PC-3 (cell line): Measurements from ENCODE around the gene BPGM. TPM values are rescaled to one million over a fixed set of nuclear protein-coding genes. Genes with fewer than 3 reads are reported as not detected.

Experiments used
- ATAC-seq: fragments of 200-7000 bp; cut with Tn5 transposase; 2 replicates; pipeline ENCODE4 v1.9.1; 2020; ENCODE audit warnings: mild to moderate bottlenecking, moderate library complexity
- BruUV-seq: library from RNA; stranded (reverse); fragments of 400-500 nt; replicated peaks from 2 replicates; lab custom pipeline; 2021; lab: Mats Ljungman, UMichigan
- CTCF ChIA-PET: fragments of 300-600 bp; sonication (Branson Sonifier 250); formaldehyde crosslinking; loops from one replicate; lab custom pipeline; 2022; ENCODE audit warnings: antibody characterized with exemption; lab: Charles Lee
- POLR2A ChIA-PET: fragments of 300-600 bp; sonication (Branson Sonifier 250); formaldehyde crosslinking; loops from one replicate; lab custom pipeline; 2022; ENCODE audit warnings: antibody characterized with exemption; ENCODE audit not compliant: unreplicated experiment; lab: Charles Lee
- DNase-seq: peaks from one replicate; pipeline ENCODE4 v3.0.0-alpha.2; 2015
- H2AFZ ChIP-seq: fragments of 300-600 bp; sonication (generic); 2 replicates; pipeline ENCODE4 v1.6.0; 2016; ENCODE audit warnings: antibody characterized with exemption, low read length
- H3F3A ChIP-seq: fragments of 300-600 bp; sonication (generic); one replicate; pipeline ENCODE4 v1.6.0; 2017; ENCODE audit warnings: antibody characterized with exemption, low read length, control low read depth, mild to moderate bottlenecking; ENCODE audit not compliant: unreplicated experiment
- H3K27ac ChIP-seq: fragments of 300-600 bp; sonication (generic); 2 replicates; pipeline ENCODE4 v1.5.1; 2016; ENCODE audit warnings: mild to moderate bottlenecking, low read length
- H3K27me3 ChIP-seq: fragments of 300-600 bp; sonication (generic); 2 replicates; pipeline ENCODE4 v1.6.1; 2016; ENCODE audit warnings: low read length, mixed read lengths
- H3K36me3 ChIP-seq: fragments of 300-600 bp; sonication (generic); 2 replicates; pipeline ENCODE4 v1.6.1; 2016; ENCODE audit warnings: low read depth, mixed run types, low read length, mixed read lengths
- H3K4me1 ChIP-seq: fragments of 300-600 bp; sonication (generic); 2 replicates; pipeline ENCODE4 v1.5.1; 2016; ENCODE audit warnings: low read length; ENCODE audit not compliant: insufficient read depth
- H3K4me2 ChIP-seq: fragments of 300-600 bp; sonication (generic); 2 replicates; pipeline ENCODE4 v1.6.0; 2016; ENCODE audit warnings: low read length
- H3K4me3 ChIP-seq: fragments of 300-600 bp; sonication (generic); 2 replicates; pipeline ENCODE4 v1.5.1; 2016; ENCODE audit warnings: mild to moderate bottlenecking, low read length, mixed read lengths
- H3K79me2 ChIP-seq: fragments of 300-600 bp; sonication (generic); 2 replicates; pipeline ENCODE4 v1.6.1; 2017; ENCODE audit warnings: low read length, mixed read lengths
- H3K9ac ChIP-seq: fragments of 300-600 bp; sonication (generic); 2 replicates; pipeline ENCODE4 v1.6.0; 2016; ENCODE audit warnings: mild to moderate bottlenecking, low read length
- H3K9me2 ChIP-seq: fragments of 300-600 bp; sonication (generic); replicated peaks from 2 replicates; pipeline ENCODE4 v1.6.1; 2016; ENCODE audit warnings: mixed run types, low read length, mixed read lengths
- H3K9me3 ChIP-seq: fragments of 300-600 bp; sonication (generic); 2 replicates; pipeline ENCODE4 v1.6.1; 2016; ENCODE audit warnings: low read length, mixed read lengths
- H4K20me1 ChIP-seq: fragments of 300-600 bp; sonication (generic); 2 replicates; pipeline ENCODE4 v1.6.1; 2016; ENCODE audit warnings: low read length, mixed read lengths
- CTCF ChIP-seq: fragments of 300-600 bp; sonication (generic); conservative IDR thresholded peaks from 2 replicates; pipeline ENCODE4 v1.5.1; 2017; ENCODE audit warnings: antibody characterized with exemption, low read depth, mild to moderate bottlenecking, low read length
- EZH2 ChIP-seq: fragments of 300-600 bp; sonication (generic); IDR thresholded peaks from one replicate; pipeline ENCODE4 v1.6.1; 2017; ENCODE audit warnings: antibody characterized with exemption, mild to moderate bottlenecking, low read length; ENCODE audit not compliant: unreplicated experiment
- EZH2phosphoT487 ChIP-seq: fragments of 300-600 bp; sonication (generic); IDR thresholded peaks from 2 replicates; pipeline ENCODE4 v1.6.1; 2018; ENCODE audit warnings: mild to moderate bottlenecking, antibody characterized with exemption, low read length, borderline replicate concordance
- intact Hi-C: fragments of 100-400 bp; cut with micrococcal nuclease; formaldehyde crosslinking; loops from 2 replicates; pipeline ENCODE4 v1.9.0; 2023
- total RNA-seq: library from RNA; depleted of rRNA; stranded (reverse); fragments of >200 nt; gene quantifications from 2 replicates; pipeline ENCODE4 v1.2.3, GENCODE V29; 2014

The BPGM gene
- total RNA-seq, 1 experiment from 2014 or later, result 14.6 TPM

GRCh38 chr7:134630237-134630636 is 16.4 kb upstream of the BPGM start:
- Histone ChIP-seq H3K4me1 (no peaks in the 10 kb centered on the region), H3K79me2 (no peaks in the 10 kb centered on the region), H3K9me2 (no peaks in the 10 kb centered on the region), H3F3A (no peaks in the 10 kb centered on the region), H3K9me3 (no peaks in the 10 kb centered on the region), H4K20me1 (no peaks in the 10 kb centered on the region), H2AFZ (no peak overlapping the region), H3K36me3 (no peaks in the 10 kb centered on the region), H3K27me3 (no peaks in the 10 kb centered on the region), H3K4me2 (no peak overlapping the region), H3K9ac (no peak overlapping the region), H3K27ac (peak overlapping the region; percentile 60), H3K4me3 (no peak overlapping the region)
- ChIA-PET POLR2A (interaction anchor here (0.6 kb wide), 1 partner anchor 17 kb away, joined by 6 read pairs; no protein-coding TSS in a partner anchor), CTCF (no interaction called here)
- BruUV-seq, result no TSS peak
- DNase-seq, result no peak
- ATAC-seq, result no peak
- TF ChIP-seq EZH2, result no peak
- TF ChIP-seq CTCF, result no peak
- no peak for TF ChIP-seq EZH2phosphoT487
- intact Hi-C loops, result loop anchor here (5.0 kb wide), 1 partner anchor 57 kb away; no protein-coding TSS in a partner anchor

- CTCF ChIA-PET, result interaction anchor here (0.6 kb wide), 1 partner anchor 198 kb away, joined by 3 read pairs; no protein-coding TSS in a partner anchor
- ATAC-seq, result peak; percentile 70
These were observed 15.8 kb upstream of the BPGM start for GRCh38 chr7:134630893-134631292.

More at GRCh38 chr7:134630893-134631292, 15.8 kb upstream of the BPGM start:
- peak; percentile 36 for DNase-seq
- BruUV-seq, result no TSS peak
- no peak for TF ChIP-seq CTCF
- TF ChIP-seq EZH2, result no peak
- no peak for TF ChIP-seq EZH2phosphoT487
- H3K9me2 ChIP-seq, result no peaks in the 10 kb centered on the region
- H3K4me2 ChIP-seq, result no peak overlapping the region
- POLR2A ChIA-PET, result interaction anchor here (0.6 to 1.0 kb wide), 2 partner anchors 15 to 17 kb away, joined by 3 to 6 read pairs; no protein-coding TSS in a partner anchor
- intact Hi-C loops, result loop anchor here (5.0 kb wide), 1 partner anchor 56 kb away; no protein-coding TSS in a partner anchor
- peak overlapping the region; percentile 60 for H3K27ac ChIP-seq
- H3K79me2 ChIP-seq, result no peaks in the 10 kb centered on the region
- no peaks in the 10 kb centered on the region for H4K20me1 ChIP-seq
- H3K9me3 ChIP-seq, result no peaks in the 10 kb centered on the region
- H3K4me3 ChIP-seq, result no peak overlapping the region
- H3F3A ChIP-seq, result no peaks in the 10 kb centered on the region
- H3K36me3 ChIP-seq, result no peaks in the 10 kb centered on the region
- no peak overlapping the region for H3K9ac ChIP-seq
- no peak overlapping the region for H2AFZ ChIP-seq
- H3K4me1 ChIP-seq, result no peaks in the 10 kb centered on the region
- H3K27me3 ChIP-seq, result no peaks in the 10 kb centered on the region
